GM12874 (cell line): Measurements from ENCODE around the gene HS6ST1.

Source experiments
- CTCF ChIP-seq: IDR thresholded peaks from 2 replicates; pipeline ENCODE4 v1.5.1; 2011; ENCODE audit warnings: low read depth, mild to moderate bottlenecking, control low read depth, low read length, moderate library complexity; ENCODE audit not compliant: insufficient read depth

The HS6ST1 gene

GRCh38 chr2:128271911-128272600 lies 46.6 kb downstream of the HS6ST1 start:
- TF ChIP-seq CTCF: no peak

- TF ChIP-seq CTCF: no peak
These were observed 47.1 kb downstream of the HS6ST1 start for GRCh38 chr2:128271597-128271910.

- TF ChIP-seq CTCF: no peak
These were observed 47.7 kb downstream of the HS6ST1 start for GRCh38 chr2:128270672-128271596.

GRCh38 chr2:128269990-128270671 lies 48.5 kb downstream of the HS6ST1 start:
- TF ChIP-seq CTCF: no peak

- TF ChIP-seq CTCF: no peak
These were observed 49.3 kb downstream of the HS6ST1 start for GRCh38 chr2:128269063-128269989.

GRCh38 chr2:128264881-128265607 lies 53.6 kb downstream of the HS6ST1 start:
- no peak for TF ChIP-seq CTCF
